ENCODE measurements around the gene ODAD2.
"Not testable (repeated sequence)": the region's sequence is repeated elsewhere in the genome, so short reads cannot be mapped to it uniquely, and the experiment has no call there.

ODAD2 gene

GRCh38 chr10:27970795-27971194 is 28.1 kb downstream of the ODAD2 start:
- not testable (repeated sequence) for DNase-seq (ENCODE audit: low read depth, low spot score)

DNA sequence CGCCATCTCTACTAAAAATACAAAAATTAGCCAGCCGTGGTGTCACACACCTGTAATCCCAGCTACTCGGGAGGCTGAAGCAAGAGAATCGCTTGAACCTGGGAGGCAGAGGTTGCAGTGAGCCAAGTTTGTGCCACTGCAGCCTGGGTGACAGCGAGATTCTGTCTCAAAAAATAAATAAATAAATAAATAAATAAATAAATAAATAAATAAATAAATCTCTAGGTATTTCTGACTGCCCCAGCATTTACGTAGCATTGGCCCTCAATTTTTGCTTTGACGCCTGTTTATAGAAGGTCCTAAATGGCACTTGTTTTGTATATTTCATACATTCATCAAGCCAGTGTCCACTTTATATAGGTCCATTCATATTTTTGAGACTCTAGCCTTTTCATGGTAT is 28.9 kb downstream of the ODAD2 start:
- not testable (repeated sequence) for DNase-seq (ENCODE audit: low read depth, low spot score)

GRCh38 chr10:27959093-27959715 is 39.7 kb downstream of the ODAD2 start:
- DNase-seq (ENCODE audit: low read depth, low spot score) = no peak

DNA sequence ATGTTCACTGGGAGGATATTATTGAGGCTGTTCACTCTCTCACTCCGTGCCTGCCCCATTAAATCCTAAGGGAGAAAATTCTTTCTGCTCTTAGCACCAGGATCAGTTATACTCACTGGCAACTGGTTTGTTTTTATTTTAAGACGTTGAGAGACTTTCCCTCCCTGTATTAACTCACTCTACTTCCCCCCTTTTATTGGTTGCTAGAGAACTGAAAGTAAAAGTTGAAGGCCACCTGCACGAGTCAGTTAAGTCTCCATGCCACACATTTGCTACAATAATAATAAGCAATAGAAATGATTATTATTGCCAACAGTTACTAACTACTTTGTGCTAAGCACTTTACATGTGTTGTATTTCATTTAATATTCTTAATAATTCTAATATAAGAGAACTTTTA is 40.5 kb downstream of the ODAD2 start:
- DNase-seq (ENCODE audit: low read depth, low spot score) = not testable (repeated sequence)

- no peak for DNase-seq (ENCODE audit: low read depth, low spot score)
These were observed 48.7 kb downstream of the ODAD2 start for GRCh38 chr10:27950242-27950564.

- DNase-seq (ENCODE audit: low read depth, low spot score) = no peak
These were observed 49.2 kb downstream of the ODAD2 start for GRCh38 chr10:27949528-27950241.

DNA sequence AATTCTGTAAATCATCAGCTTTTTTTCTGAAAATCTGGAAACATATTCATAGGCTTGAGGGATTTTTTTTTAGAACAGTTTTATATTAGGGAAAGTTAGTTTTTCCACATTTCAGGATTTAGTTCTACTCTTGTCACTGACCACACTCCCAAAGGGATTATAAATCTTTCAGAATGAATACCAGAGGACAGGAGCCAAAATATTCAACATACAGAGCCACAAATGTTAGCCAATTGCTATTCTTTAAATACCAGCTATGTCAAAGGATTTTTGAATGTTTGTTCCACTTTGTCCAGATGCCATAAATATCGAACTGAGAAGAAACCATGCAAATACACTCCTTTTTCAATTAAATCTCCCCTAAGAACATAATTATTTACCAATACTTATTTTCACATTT is 50.7 kb downstream of the ODAD2 start:
- DNase-seq (ENCODE audit: low read depth, low spot score) = no peak

- DNase-seq (ENCODE audit: low read depth, low spot score) = no peak
These were observed 51.3 kb downstream of the ODAD2 start for GRCh38 chr10:27947540-27947939.

GRCh38 chr10:27944005-27944404 is 54.9 kb downstream of the ODAD2 start:
- DNase-seq (ENCODE audit: low read depth, low spot score) = no peak

DNA sequence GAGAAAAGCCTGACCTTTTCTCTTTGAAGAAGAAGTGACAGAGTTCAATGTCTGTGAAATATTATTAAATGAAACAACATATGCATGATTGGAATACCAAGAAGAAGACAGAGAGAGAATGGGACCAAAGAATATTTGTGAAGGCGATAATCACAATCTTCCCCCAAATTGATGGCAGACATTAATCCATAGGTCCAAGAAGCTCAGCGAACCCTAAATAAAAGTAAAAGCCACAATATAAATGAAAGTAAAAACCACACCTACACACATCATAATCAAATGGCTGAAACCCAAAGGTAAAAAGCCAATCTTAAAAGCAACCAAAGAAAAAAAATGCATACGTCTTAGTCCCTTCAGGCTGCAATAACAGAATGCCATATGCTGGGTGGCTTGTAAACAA is 84.0 kb downstream of the ODAD2 start:
- no peak for DNase-seq (ENCODE audit: low read depth, low spot score)

DNA sequence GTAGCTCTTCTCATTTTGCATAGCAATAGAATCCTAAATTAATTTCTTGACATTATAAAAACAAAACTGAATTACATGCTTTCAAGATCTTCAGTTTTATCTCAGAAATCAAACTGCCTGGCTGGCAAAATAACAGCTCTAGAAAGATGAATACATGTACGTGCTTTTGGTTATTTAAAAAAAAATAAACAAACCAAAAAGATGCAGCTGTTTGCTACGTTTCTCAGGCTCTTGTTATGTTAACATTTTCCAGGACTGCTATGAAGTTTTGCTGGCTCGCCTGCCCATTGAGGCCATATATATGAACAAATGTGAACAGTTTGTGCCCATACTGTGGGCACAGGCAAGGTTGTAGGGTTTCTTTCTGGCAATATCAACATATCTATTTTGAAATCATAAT is 86.6 kb downstream of the ODAD2 start:
- DNase-seq (ENCODE audit: low read depth, low spot score) = no peak

- DNase-seq (ENCODE audit: low read depth, low spot score) = no peak
These were observed 87.3 kb downstream of the ODAD2 start for GRCh38 chr10:27911539-27911938.

DNA sequence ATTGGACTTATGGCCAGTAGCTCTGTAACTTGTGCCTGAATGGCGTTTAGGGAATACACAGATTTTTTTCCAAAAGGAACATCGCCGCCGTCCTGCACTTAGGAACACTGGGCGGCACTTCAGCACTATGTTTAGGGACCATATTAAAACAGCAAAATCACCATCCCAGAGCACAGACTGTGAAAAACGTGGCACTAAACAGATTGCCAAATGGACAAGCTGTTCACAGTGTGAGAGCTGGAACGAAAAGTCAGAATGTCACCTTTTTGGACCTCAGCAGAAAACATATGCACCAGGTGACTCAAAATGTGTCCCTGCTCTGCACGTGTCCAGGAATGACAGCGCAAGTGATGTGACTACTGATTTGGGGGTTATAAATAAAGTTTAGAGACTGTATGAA is 87.9 kb downstream of the ODAD2 start:
- no peak for DNase-seq (ENCODE audit: low read depth, low spot score)

DNA sequence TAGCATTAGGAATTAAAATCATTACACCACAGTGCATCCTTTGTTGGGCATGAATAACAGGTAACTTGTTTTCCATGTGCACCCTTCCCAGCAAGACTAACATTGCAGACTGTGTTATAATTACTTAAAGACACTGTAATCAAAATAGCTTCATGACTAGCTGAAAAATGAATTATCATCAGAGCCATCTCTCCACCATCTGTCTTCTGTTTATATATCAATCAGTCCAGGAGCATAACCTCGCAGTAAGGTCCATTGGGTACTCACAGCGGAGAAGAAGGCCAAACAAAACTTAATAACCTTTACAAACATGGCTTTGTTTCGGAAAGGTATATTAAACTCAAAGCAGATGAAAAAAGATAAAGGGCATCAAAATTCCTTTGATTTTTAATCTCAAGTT is 90.6 kb downstream of the ODAD2 start:
- DNase-seq (ENCODE audit: low read depth, low spot score) = no peak

DNA sequence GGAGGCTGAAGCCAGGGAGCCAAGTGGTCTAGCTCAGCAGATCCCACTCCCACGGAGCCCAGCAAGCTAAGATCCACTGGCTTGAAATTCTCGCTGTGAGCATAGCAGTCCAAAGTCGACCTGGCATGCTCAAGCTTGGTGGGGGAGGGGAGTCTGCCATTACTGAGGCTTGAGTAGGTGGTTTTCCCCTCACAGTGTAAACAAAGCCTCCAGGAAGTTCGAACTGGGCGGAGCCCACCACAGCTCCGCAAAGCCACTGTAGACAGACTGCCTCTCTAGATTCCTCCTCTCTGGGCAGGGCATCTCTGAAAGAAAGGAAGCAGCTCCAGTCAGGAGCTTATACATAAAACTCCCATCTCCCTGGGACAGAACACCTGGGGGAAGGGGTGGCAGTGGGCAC is 99.4 kb downstream of the ODAD2 start:
- not testable (repeated sequence) for DNase-seq (ENCODE audit: low read depth, low spot score)

- DNase-seq (ENCODE audit: low read depth, low spot score) = no peak
These were observed 99.8 kb downstream of the ODAD2 start for GRCh38 chr10:27899058-27899457.

GRCh38 chr10:27893358-27893954 is 105.4 kb downstream of the ODAD2 start:
- DNase-seq (ENCODE audit: low read depth, low spot score) = no peak

GRCh38 chr10:27890971-27891370 is 107.9 kb downstream of the ODAD2 start:
- DNase-seq (ENCODE audit: low read depth, low spot score) = no peak

DNA sequence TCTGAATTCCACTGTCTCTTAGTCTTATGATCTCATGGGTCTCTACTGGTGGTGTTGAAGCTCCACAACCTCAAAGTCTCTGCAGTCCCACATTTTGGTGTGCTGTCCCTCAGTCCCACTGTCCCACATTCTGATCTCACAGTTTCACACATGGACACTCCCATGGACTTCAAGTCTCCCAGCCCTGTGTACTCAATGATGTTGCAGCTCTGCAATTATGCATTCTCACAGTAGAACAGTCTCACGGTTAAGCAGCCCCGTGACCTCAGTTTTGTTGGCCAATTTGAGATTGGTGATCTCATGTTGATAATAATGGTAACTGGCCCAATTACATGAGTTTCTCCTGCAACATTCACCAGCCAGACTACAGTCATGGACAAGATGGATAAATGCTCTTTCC is 109.4 kb downstream of the ODAD2 start:
- no peak for DNase-seq (ENCODE audit: low read depth, low spot score)

- no peak for DNase-seq (ENCODE audit: low read depth, low spot score)
These were observed 114.7 kb downstream of the ODAD2 start for GRCh38 chr10:27884185-27884641.

DNA sequence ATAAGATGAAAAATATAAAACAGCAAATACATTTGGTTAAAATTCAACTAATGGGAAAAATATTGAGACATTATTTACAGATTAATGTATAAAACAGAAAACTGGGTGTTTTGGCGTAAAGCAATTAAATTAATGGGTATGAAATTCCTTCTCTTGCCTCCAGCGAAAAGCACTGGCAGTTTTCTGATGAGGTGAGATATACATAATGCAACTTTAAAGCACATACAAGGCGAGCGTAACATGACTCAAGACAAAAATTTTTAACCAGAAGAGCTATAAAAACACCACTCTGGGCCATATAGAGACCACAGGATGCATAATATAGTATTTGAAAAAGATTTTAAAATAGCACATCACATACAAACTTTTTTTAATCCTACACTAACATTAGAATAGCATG is 120.6 kb downstream of the ODAD2 start:
- no peak for DNase-seq (ENCODE audit: low read depth, low spot score)

GRCh38 chr10:27865221-27865635 is 133.7 kb downstream of the ODAD2 start:
- no peak for DNase-seq (ENCODE audit: low read depth, low spot score)

- no peak for DNase-seq (ENCODE audit: low read depth, low spot score)
These were observed 137.1 kb downstream of the ODAD2 start for GRCh38 chr10:27861781-27862180.
